ENCODE results near the gene DLX6. TPM values are rescaled to one million over a fixed set of nuclear protein-coding genes. Genes with fewer than 3 reads are reported as not detected.

DLX6 gene
- total and polyA plus RNA-seq, 2 of the 8 experiments (the other 6 are each of a cell fraction or from before 2014, with no cell fraction given), result not detected

DNA sequence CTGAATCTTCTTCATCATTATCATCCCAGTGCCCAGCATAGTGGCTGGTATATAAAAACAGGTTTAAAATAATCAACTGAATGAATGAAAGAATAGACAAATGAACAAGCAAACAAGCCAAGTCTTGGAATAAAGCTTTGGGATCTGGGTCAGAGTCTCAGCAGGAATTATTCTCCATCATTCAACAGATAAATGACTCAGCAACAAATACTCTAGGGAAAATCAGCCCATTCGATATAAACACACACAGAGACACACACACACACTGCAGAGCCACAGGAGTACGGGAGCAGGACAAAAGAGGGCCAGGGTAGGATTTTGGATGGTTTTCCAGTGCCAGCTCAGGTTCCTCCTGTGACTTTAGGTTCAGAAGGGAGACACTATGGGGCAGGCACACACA lies 29.2 kb upstream of the DLX6 start (continued):
- TF ChIP-seq CHD7 (IDR thresholded peaks at IDR 0.05; ENCODE audit: insufficient replicate concordance, low read length), result no peak
- no peak for TF ChIP-seq RFX5 (IDR thresholded peaks at IDR 0.05; ENCODE audit: borderline replicate concordance, low read depth, low read length)
- TF ChIP-seq TCF12 (IDR thresholded peaks at IDR 0.05; ENCODE audit: low read depth, low read length), result no peak
- no peak for TF ChIP-seq SP2 (IDR thresholded peaks at IDR 0.05; ENCODE audit: low read length)
- no peak for TF ChIP-seq BACH1 (IDR thresholded peaks at IDR 0.05; ENCODE audit: low read length)
- no peak for TF ChIP-seq SAP30 (IDR thresholded peaks at IDR 0.05; ENCODE audit: insufficient read depth, insufficient replicate concordance, low read length)
- TF ChIP-seq HDAC2 (IDR thresholded peaks at IDR 0.05; ENCODE audit: borderline replicate concordance in 1 of 2, low read depth in 2 of 2, low read length in 2 of 2), result no peak
- TF ChIP-seq CEBPB (IDR thresholded peaks at IDR 0.05; ENCODE audit: low read depth, low read length), result no peak
- TF ChIP-seq TAF1 (IDR thresholded peaks at IDR 0.05; ENCODE audit: low read depth, low read length), result no peak
- TF ChIP-seq CHD1 (IDR thresholded peaks at IDR 0.05; ENCODE audit: low read depth, low read length), result no peak
- no peak for TF ChIP-seq NRF1 (IDR thresholded peaks at IDR 0.05; ENCODE audit: low read depth, low read length)
- TF ChIP-seq ASH2L (IDR thresholded peaks at IDR 0.05; ENCODE audit: low read length), result no peak
